ENCODE data around the gene POLR1C. TPM values are rescaled to one million over a fixed set of nuclear protein-coding genes. Genes with fewer than 3 reads are reported as not detected.
"Not testable (repeated sequence)": the region's sequence is repeated elsewhere in the genome, so short reads cannot be mapped to it uniquely, and the experiment has no call there.

POLR1C gene
- total RNA-seq, 6 donors from 2014 or later = 14.2 to 41.4 (median 24.5) TPM

DNA sequence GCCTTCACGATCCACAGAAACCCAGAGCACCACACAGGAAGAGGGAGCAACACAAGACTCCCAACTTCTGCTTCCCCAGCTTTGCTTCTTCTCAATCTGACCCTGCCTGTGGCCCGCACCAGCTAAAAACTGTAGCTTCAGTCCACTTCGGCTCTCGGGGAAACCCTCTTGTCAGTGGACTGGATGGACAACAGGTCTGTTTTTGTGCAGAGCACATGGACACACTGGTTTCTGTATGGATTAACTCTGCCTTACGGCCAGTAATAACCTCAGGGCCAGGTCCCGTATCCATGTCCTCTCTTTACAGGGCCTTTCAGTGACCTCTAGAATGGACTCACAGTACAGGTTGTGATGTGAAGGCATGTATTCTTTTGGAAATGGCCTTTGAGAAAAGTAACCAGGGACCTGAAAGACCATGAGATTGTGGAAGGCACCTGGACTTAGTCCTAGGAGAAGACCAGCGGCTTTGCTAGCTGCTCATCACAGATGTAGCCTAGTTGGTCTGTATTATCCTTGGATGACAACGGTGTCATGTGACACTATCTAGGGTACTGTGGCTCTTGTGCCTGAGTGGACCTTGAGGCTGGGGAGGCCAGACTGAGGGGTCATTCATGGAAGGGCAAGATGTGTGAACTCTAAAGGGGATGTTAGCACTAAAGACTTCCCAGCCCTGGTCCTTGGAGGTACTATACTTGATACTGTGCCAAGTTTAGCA lies 5.8 kb downstream of the POLR1C start:
- no peaks in the 10 kb centered on the region for H3K9me3 ChIP-seq
- peak overlapping the region in 1 of 4 donors; percentile 18 for H3K27ac ChIP-seq
- DNase-seq (no peak), ATAC-seq (ENCODE audit: low FRiP score in 2 of 2) (no peak)
- no peaks in the 10 kb centered on the region for H3K27me3 ChIP-seq
- H3K4me3 ChIP-seq = no peak overlapping the region
- TF ChIP-seq POLR2AphosphoS5 (IDR thresholded peaks at IDR 0.05) (no peak), EP300 (IDR thresholded peaks at IDR 0.05) (no peak), POLR2A (IDR thresholded peaks at IDR 0.05) (no peak)
- TF ChIP-seq, protein P1, sequence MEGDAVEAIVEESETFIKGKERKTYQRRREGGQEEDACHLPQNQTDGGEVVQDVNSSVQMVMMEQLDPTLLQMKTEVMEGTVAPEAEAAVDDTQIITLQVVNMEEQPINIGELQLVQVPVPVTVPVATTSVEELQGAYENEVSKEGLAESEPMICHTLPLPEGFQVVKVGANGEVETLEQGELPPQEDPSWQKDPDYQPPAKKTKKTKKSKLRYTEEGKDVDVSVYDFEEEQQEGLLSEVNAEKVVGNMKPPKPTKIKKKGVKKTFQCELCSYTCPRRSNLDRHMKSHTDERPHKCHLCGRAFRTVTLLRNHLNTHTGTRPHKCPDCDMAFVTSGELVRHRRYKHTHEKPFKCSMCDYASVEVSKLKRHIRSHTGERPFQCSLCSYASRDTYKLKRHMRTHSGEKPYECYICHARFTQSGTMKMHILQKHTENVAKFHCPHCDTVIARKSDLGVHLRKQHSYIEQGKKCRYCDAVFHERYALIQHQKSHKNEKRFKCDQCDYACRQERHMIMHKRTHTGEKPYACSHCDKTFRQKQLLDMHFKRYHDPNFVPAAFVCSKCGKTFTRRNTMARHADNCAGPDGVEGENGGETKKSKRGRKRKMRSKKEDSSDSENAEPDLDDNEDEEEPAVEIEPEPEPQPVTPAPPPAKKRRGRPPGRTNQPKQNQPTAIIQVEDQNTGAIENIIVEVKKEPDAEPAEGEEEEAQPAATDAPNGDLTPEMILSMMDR (IDR thresholded peaks at IDR 0.05) = no peak
- 83 to 86% methylated on average over 7 to 8 of the region's 8 CpGs for WGBS, 2 donors
- H3K4me1 ChIP-seq = peaks cover 12 to 19% (median 13%) of the 10 kb centered on the region in 4 donors
- H3K36me3 ChIP-seq = peaks cover 50 to 87% (median 78%) of the 10 kb centered on the region in 4 donors

DNA sequence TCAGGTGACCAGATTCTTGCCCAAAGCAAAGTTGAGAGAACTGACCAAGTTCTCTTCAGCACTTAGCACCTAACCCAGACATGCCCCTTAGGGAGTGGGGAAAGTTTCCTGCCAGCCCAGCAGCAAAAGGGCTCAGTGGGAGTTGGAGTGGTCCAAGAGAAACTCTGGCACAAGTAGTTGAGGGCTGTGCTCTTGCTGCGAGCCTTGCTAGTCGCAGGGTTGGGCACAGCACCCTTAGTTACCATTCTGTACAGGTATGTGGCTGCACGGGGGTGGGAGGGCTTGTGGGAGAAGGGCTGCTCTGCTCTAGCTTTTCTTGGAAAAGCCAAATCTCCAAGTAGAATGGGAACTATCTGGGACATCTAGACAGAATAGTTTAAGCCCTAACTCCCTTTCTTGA lies 6.4 kb downstream of the POLR1C start:
- no peak for ATAC-seq (ENCODE audit: low FRiP score in 2 of 2)
- H3K36me3 ChIP-seq = peaks cover 54 to 93% (median 84%) of the 10 kb centered on the region in 4 donors
- H3K27me3 ChIP-seq = no peaks in the 10 kb centered on the region
- no peak for DNase-seq
- TF ChIP-seq, protein P1 (IDR thresholded peaks at IDR 0.05) = no peak
- TF ChIP-seq EP300 (IDR thresholded peaks at IDR 0.05) = no peak
- no peak for TF ChIP-seq POLR2A (IDR thresholded peaks at IDR 0.05)
- no peak for TF ChIP-seq POLR2AphosphoS5 (IDR thresholded peaks at IDR 0.05)
- H3K4me3 ChIP-seq = no peak overlapping the region
- no peaks in the 10 kb centered on the region for H3K9me3 ChIP-seq
- H3K4me1 ChIP-seq = peaks cover 6 to 13% (median 7%) of the 10 kb centered on the region in 4 donors
- 93 to 98% methylated on average over 2 to 3 of the region's 3 CpGs for WGBS, 2 donors
- no peak overlapping the region for H3K27ac ChIP-seq

DNA sequence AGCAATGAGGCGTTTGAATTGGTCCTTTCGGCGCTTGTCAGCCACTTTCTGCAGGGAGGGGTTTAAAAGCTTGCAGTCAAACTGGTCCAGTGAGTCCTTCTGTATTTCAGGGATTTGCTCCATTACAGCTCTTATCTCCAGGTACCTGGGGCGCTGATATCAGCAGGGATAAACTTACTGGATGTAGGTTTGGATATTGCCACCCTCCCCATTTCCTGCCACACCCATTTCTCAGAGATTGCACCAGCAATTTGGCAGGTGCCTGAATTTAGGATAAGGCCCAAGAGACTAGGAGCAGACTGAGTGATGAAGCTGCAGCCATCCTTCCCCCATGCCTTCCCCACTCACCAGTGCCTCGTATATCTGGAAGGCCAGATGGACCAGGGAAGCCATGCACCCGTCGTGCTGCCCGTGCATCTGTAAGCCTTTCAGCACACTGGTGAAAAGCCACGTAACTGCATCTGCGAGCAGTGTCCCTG lies 7.6 kb downstream of the POLR1C start:
- Histone ChIP-seq H3K36me3 (peaks cover 55 to 99% (median 88%) of the 10 kb centered on the region in 4 donors), H3K27ac (no peak overlapping the region), H3K4me1 (peaks cover 0 to 8% (median 0%) of the 10 kb centered on the region in 4 donors), H3K27me3 (no peaks in the 10 kb centered on the region), H3K9me3 (no peaks in the 10 kb centered on the region), H3K4me3 (no peak overlapping the region)
- no peak for TF ChIP-seq POLR2AphosphoS5 (IDR thresholded peaks at IDR 0.05)
- TF ChIP-seq, protein P1 (IDR thresholded peaks at IDR 0.05) = no peak
- no peak for TF ChIP-seq EP300 (IDR thresholded peaks at IDR 0.05)
- no peak for TF ChIP-seq POLR2A (IDR thresholded peaks at IDR 0.05)
- 74 to 98% methylated on average over 5 to 10 of the region's 10 CpGs for WGBS, 2 donors
- ATAC-seq (ENCODE audit: low FRiP score in 2 of 2) (no peak), DNase-seq (no peak)

DNA sequence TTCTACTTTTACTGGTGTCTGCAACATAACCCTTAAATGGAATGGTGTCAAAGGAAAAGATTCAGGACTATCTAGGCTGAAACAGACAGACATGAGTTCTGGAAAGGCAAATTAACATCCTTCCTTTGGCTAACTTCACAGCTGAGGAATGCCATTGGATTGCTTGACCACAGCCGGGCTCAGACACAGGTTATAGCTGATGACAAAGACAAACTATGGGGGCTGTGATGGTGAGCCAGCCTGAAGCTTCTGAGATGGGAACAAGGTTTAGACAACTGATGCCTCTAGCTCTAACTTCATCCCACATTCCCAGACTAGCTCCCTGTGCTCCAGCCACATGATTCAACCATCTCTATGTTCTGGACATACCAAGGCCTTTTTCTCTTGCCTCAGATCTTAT lies 15.3 kb downstream of the POLR1C start:
- H3K4me1 ChIP-seq = no peaks in the 10 kb centered on the region
- WGBS, 2 donors = 86 to 100% methylated on average over 1 of the region's 1 CpG

DNA sequence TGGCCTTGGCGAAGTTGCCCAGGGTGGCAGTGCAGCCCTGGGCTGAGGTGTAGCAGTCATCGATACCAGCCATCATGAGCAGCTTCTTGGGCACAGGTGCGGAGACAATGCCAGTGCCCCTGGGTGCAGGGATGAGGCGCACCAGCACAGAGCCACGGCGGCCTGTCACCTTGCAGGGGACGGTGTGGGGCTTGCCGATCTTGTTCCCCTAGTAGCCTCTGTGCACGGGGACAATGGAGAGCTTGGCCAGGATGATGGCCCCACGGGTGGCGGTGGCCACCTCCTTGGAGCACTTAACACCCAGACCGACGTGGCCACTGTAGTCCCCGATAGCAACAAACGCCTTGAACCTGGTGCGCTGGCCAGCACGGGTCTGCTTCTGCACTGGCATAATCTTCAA lies 22.1 kb downstream of the POLR1C start:
- H3K4me1 ChIP-seq; ATAC-seq (ENCODE audit: low FRiP score in 2 of 2); H3K27me3 ChIP-seq; H3K9me3 ChIP-seq; H3K4me3 ChIP-seq; H3K27ac ChIP-seq: not testable (repeated sequence)
- 98% methylated on average over 7 to 11 of the region's 17 CpGs for WGBS, 2 donors
- DNase-seq = peak in 1 of 2 donors; percentile 54
- H3K36me3 ChIP-seq = peaks cover 5 to 72% (median 36%) of the 10 kb centered on the region in 4 donors

More for the DNA sequence above, 15.3 kb downstream of the POLR1C start:
- peaks cover 15 to 76% (median 45%) of the 10 kb centered on the region in 4 donors for H3K36me3 ChIP-seq
- TF ChIP-seq, protein P1 (IDR thresholded peaks at IDR 0.05) = no peak
- TF ChIP-seq POLR2AphosphoS5 (IDR thresholded peaks at IDR 0.05) (no peak), POLR2A (IDR thresholded peaks at IDR 0.05) (no peak), EP300 (IDR thresholded peaks at IDR 0.05) (no peak)
- H3K4me3 ChIP-seq = no peak overlapping the region
- no peak overlapping the region for H3K27ac ChIP-seq
- H3K9me3 ChIP-seq = no peaks in the 10 kb centered on the region
- DNase-seq (no peak), ATAC-seq (ENCODE audit: low FRiP score in 2 of 2) (no peak)
- no peaks in the 10 kb centered on the region for H3K27me3 ChIP-seq

DNA sequence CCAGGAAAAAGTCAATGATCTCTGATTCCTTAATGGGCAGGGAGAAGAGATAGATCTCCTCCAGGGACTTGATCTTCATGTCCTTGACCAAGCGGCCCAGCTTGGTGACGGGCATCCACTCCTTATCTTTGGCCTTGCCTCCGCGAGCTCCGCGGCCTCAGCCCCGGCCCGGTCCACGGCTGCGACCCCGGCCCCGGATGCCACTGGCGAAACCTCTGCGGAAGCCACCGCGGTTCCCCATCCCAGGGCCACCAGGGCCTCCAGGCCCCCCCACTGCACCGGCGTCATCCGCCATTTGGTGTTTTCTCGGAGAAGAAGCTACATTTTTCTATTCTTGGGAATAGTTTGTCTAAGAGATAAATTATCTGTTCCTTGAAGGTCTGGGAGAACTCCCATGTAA lies 22.5 kb downstream of the POLR1C start:
- peak in 1 of 2 donors; percentile 78 for DNase-seq
- H3K36me3 ChIP-seq = peaks cover 5 to 76% (median 37%) of the 10 kb centered on the region in 4 donors
- H3K27me3 ChIP-seq; ATAC-seq (ENCODE audit: low FRiP score in 2 of 2); H3K9me3 ChIP-seq; H3K4me1 ChIP-seq; H3K27ac ChIP-seq; H3K4me3 ChIP-seq: not testable (repeated sequence)
- 97 to 100% methylated on average over 13 to 20 of the region's 20 CpGs for WGBS, 2 donors

All from upper lobe of left lung (tissue), 6 donors.